Measurements from ENCODE around the gene C5orf58. TPM values are rescaled to one million over a fixed set of nuclear protein-coding genes. Genes with fewer than 3 reads are reported as not detected.
"Not testable (repeated sequence)": the region's sequence is repeated elsewhere in the genome, so short reads cannot be mapped to it uniquely, and the experiment has no call there.

The C5orf58 gene
- total RNA-seq, 1 donor from 2014 or later, result not detected

- DNase-seq, result peak; percentile 56
Observed at GRCh38 chr5:170225326-170226128, 7.3 kb upstream of the C5orf58 start.

GRCh38 chr5:170226129-170226615 is 6.6 kb upstream of the C5orf58 start:
- DNase-seq, result no peak

- no peak for DNase-seq
Observed at GRCh38 chr5:170226661-170227060, 6.1 kb upstream of the C5orf58 start.

- DNase-seq, result no peak
Observed at GRCh38 chr5:170228762-170229435, 3.9 kb upstream of the C5orf58 start.

GRCh38 chr5:170233358-170233892 is 640 bp downstream of the C5orf58 start:
- no peak for DNase-seq

GRCh38 chr5:170235876-170236864 is 3.4 kb downstream of the C5orf58 start:
- DNase-seq, result no peak

- DNase-seq, result no peak
Observed at GRCh38 chr5:170238456-170239196, 5.8 kb downstream of the C5orf58 start.

GRCh38 chr5:170245436-170245835 is 12.7 kb downstream of the C5orf58 start:
- not testable (repeated sequence) for DNase-seq

GRCh38 chr5:170246126-170246870 is 13.5 kb downstream of the C5orf58 start:
- no peak for DNase-seq

- no peak for DNase-seq
Observed at GRCh38 chr5:170247363-170247762, 14.6 kb downstream of the C5orf58 start.

GRCh38 chr5:170248172-170248930 is 15.6 kb downstream of the C5orf58 start:
- no peak for DNase-seq

GRCh38 chr5:170248931-170249227 is 16.1 kb downstream of the C5orf58 start:
- not testable (repeated sequence) for DNase-seq

GRCh38 chr5:170249355-170249754 is 16.6 kb downstream of the C5orf58 start:
- no peak for DNase-seq

- DNase-seq, result no peak
Observed at GRCh38 chr5:170250810-170251317, 18.1 kb downstream of the C5orf58 start.

- no peak for DNase-seq
Observed at GRCh38 chr5:170251462-170251861, 18.7 kb downstream of the C5orf58 start.

GRCh38 chr5:170252109-170252508 is 19.3 kb downstream of the C5orf58 start:
- DNase-seq, result no peak

- DNase-seq, result no peak
Observed at GRCh38 chr5:170252720-170253350, 20.1 kb downstream of the C5orf58 start.

GRCh38 chr5:170254056-170254455 is 21.3 kb downstream of the C5orf58 start:
- DNase-seq, result no peak

- DNase-seq, result no peak
Observed at GRCh38 chr5:170256571-170256970, 23.8 kb downstream of the C5orf58 start.

All from occipital lobe (tissue), 2 donors.